Esophagus squamous epithelium (tissue), 5 donors: ENCODE measurements around the gene RHBDD1. TPM values are rescaled to one million over a fixed set of nuclear protein-coding genes. Genes with fewer than 3 reads are reported as not detected.
A peak's percentile ranks its signal among the peaks of the same experiment; 100 is the strongest.

Experiments used
- DNase-seq: peaks from one replicate; lab custom pipeline; 2025; lab: John Stamatoyannopoulos, UW
- H3K27ac ChIP-seq, 4 donors: fragments of 200-600 bp; sonication (generic); one replicate each; pipeline ENCODE4 v1.5.1; 2016 to 2019; ENCODE audit warnings: mild to moderate bottlenecking in 1 of 4
- H3K27me3 ChIP-seq, 4 donors: fragments of 200-600 bp; sonication (generic); 1 replicate in 3 of 4; 2 replicates in 1 of 4; pipeline versions ENCODE4 v1.5.1 to v1.6.0; 2017 to 2021; ENCODE audit warnings: antibody characterized with exemption in 1 of 4
- H3K36me3 ChIP-seq, 3 donors: fragments of 200-600 bp; sonication (generic); one replicate each; pipeline ENCODE4 v1.5.1; 2016 to 2019
- H3K4me1 ChIP-seq, 3 donors: fragments of 200-600 bp; sonication (generic); one replicate each; pipeline ENCODE4 v1.5.1; 2017 to 2019
- H3K4me3 ChIP-seq, 4 donors: fragments of 200-600 bp; sonication (generic); 1 replicate in 3 of 4; 2 replicates in 1 of 4; pipeline ENCODE4 v1.5.1; 2016 to 2019; ENCODE audit warnings: mild to moderate bottlenecking in 2 of 4, moderate library complexity in 1 of 4
- H3K9me3 ChIP-seq, 3 donors: fragments of 200-600 bp; sonication (generic); one replicate each; pipeline ENCODE4 v1.5.1; 2016 to 2019
- POLR2A ChIP-seq, 4 donors: fragments of 450-650 bp; IDR thresholded peaks; one replicate each; pipeline ENCODE4 v1.6.1; 2017; ENCODE audit warnings: antibody characterized with exemption in 4 of 4, mild to moderate bottlenecking in 4 of 4, moderate library complexity in 3 of 4
- WGBS, 2 donors: methylation state at CpG; one replicate each; pipeline ENCODE4 v1.1.5; 2018; 5-methylcytosine and 5-hydroxymethylcytosine counted together
- intact Hi-C: fragments of 100-400 bp; cut with DNase I; formaldehyde crosslinking; loops from one replicate; pipeline ENCODE4 v1.15.0; 2022
- total RNA-seq, 4 donors: library from RNA; depleted of rRNA; stranded (reverse); fragments of >200 nt; gene quantifications; one replicate each; pipeline ENCODE4 v1.1.0, GENCODE V29; 2016
- TF ChIP-seq, protein P1 (sequence below), 6 experiments: fragments of 450-650 bp in 4 of 6; fragments of 200-600 bp in 2 of 6; sonication (generic) in 2 of 6; IDR thresholded peaks; one replicate each; pipeline ENCODE4 v1.5.1; 2016 to 2019; ENCODE audit warnings: antibody characterized with exemption in 6 of 6, mild to moderate bottlenecking in 4 of 6, moderate library complexity in 4 of 6
- donor health status: DM: yes; HTN: yes; CAD: no.

Gene RHBDD1
- total RNA-seq, 4 donors from 2014 or later = 6.8 to 14.4 (median 10.3) TPM

DNA sequence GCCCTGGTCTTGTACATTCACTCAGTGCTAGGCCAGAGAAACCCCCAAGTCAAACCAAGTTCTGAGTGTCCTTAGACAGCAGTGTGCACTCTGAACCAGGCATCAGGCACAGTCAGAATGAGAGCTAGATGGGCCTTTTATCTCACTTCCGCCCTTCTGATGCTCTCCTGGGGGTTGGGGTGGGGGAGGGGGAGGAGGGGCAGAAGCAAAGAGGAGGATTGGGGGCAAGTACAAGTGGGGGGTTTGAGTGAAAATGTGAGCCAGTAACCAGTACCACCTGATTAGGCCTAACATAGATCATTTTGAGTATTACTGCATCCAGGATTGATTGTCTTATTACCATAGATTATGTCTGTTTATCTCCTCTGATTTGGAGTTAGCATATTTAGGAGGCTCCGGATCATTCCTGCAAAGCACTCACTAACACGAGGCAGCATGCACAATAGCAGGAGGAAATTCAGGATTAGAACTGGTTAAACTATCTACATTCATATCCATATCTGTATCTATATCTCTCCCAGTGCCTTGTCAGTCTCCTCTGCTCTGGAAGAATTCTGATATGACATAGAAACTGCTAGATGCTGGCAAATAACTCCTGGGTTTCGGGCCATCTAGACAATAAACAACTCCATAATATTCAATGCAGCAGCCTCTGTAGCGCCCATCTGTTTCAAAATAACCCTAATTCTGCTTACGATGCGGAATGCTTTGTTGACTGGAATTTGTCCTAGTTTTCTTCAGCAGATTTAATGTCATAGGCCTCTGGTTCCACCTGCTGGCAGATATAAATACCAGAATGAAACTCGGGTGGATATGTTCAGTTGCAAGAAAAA is 149.1 kb downstream of the RHBDD1 start:
- WGBS, 2 donors = 22 to 24% methylated on average over 7 to 8 of the region's 8 CpGs
- H3K36me3 ChIP-seq = no peaks in the 10 kb centered on the region
- peak overlapping the region in 1 of 4 donors; percentile 19 for H3K27ac ChIP-seq
- H3K4me1 ChIP-seq = peaks cover 0 to 14% (median 3%) of the 10 kb centered on the region in 3 donors
- H3K27me3 ChIP-seq = no peaks in the 10 kb centered on the region
- no peak for DNase-seq
- H3K9me3 ChIP-seq = no peaks in the 10 kb centered on the region
- TF ChIP-seq, protein P1, sequence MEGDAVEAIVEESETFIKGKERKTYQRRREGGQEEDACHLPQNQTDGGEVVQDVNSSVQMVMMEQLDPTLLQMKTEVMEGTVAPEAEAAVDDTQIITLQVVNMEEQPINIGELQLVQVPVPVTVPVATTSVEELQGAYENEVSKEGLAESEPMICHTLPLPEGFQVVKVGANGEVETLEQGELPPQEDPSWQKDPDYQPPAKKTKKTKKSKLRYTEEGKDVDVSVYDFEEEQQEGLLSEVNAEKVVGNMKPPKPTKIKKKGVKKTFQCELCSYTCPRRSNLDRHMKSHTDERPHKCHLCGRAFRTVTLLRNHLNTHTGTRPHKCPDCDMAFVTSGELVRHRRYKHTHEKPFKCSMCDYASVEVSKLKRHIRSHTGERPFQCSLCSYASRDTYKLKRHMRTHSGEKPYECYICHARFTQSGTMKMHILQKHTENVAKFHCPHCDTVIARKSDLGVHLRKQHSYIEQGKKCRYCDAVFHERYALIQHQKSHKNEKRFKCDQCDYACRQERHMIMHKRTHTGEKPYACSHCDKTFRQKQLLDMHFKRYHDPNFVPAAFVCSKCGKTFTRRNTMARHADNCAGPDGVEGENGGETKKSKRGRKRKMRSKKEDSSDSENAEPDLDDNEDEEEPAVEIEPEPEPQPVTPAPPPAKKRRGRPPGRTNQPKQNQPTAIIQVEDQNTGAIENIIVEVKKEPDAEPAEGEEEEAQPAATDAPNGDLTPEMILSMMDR (IDR thresholded peaks at IDR 0.05) = peak; percentile 50 to 75 (median 68)
- TF ChIP-seq POLR2A (IDR thresholded peaks at IDR 0.05) = no peak
- intact Hi-C loops = loop anchor here (5.0 to 10.0 kb wide), 2 partner anchors 180 to 1313 kb away; no protein-coding TSS in a partner anchor
- no peak overlapping the region for H3K4me3 ChIP-seq

DNA sequence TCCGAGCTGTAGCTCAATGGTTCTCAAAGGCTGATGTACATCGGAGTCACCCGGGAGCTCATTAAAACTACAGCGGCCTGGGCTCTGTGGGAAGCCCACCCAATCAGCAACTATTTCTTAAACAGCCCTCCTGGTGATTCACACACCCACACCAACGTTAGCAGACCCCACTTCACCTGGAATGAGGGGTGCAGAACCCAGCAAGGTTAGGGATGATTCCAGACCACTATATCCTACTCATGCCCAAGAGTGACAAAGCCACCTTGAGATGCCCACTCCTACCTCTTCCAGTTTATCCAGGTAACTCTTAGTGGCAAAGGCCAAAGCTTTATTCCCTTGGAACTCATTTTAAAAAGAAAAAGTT is 149.7 kb downstream of the RHBDD1 start:
- no peaks in the 10 kb centered on the region for H3K9me3 ChIP-seq
- H3K36me3 ChIP-seq = peaks cover 0 to 1% (median 0%) of the 10 kb centered on the region in 3 donors
- 32 to 34% methylated on average over 5 of the region's 5 CpGs for WGBS, 2 donors
- H3K4me1 ChIP-seq = peaks cover 0 to 14% (median 3%) of the 10 kb centered on the region in 3 donors
- no peak overlapping the region for H3K27ac ChIP-seq
- H3K27me3 ChIP-seq = no peaks in the 10 kb centered on the region
- no peak for DNase-seq
- intact Hi-C loops = loop anchor here (5.0 to 10.0 kb wide), 2 partner anchors 181 to 1313 kb away; no protein-coding TSS in a partner anchor
- no peak overlapping the region for H3K4me3 ChIP-seq
- TF ChIP-seq, protein P1 (IDR thresholded peaks at IDR 0.05) = no peak
- TF ChIP-seq POLR2A (IDR thresholded peaks at IDR 0.05) = no peak

DNA sequence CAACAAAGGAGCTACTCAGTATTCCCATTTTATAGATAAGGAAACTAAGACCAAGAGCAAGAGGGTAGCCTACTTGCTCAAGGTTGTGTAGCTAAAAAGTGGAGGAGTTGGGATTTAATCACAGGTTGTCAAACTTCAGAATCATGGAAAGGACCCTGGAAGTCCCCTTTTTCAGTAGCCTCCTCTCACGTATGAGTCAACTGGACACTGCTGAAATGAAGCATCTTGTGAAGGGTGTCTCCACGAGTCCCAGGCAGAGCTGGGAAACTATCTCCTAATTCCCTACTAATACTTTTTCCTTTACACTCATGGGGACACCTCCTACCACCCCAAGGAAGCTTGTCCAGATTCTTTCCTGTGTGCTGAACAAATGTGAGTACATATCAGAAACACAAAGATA is 155.8 kb downstream of the RHBDD1 start:
- TF ChIP-seq POLR2A (IDR thresholded peaks at IDR 0.05) = no peak
- TF ChIP-seq, protein P1 (IDR thresholded peaks at IDR 0.05) = no peak
- Histone ChIP-seq H3K36me3 (peaks cover 0 to 21% (median 0%) of the 10 kb centered on the region in 3 donors), H3K4me1 (no peaks in the 10 kb centered on the region), H3K27me3 (no peaks in the 10 kb centered on the region), H3K4me3 (no peak overlapping the region), H3K9me3 (no peaks in the 10 kb centered on the region), H3K27ac (no peak overlapping the region)
- 71 to 91% methylated on average over 2 of the region's 2 CpGs for WGBS, 2 donors
- DNase-seq = no peak
- intact Hi-C loops = no loop called here

DNA sequence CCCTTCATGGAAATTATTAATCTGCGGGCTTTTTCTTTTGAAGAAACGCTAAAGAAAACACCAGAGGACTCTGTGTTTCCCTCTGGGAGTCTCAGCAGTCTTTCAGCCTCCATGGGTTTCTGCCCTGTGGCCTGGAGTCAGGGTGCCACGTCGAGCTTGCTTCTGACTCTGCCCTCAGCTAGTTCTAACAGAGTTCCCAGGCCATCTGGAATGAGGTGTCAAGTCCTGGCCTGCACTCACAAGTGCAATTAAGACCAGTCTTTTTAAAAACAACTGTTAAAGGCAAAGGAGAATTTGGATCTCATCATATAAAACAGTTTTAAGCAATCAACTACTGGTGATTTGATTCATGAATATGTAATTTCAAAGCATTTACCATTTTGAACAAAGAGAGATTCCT is 157.3 kb downstream of the RHBDD1 start:
- DNase-seq = no peak
- no peak overlapping the region for H3K27ac ChIP-seq
- H3K4me3 ChIP-seq = no peak overlapping the region
- peaks cover 0 to 31% (median 0%) of the 10 kb centered on the region in 3 donors for H3K36me3 ChIP-seq
- WGBS, 2 donors = 13 to 74% methylated on average over 2 of the region's 4 CpGs
- no peaks in the 10 kb centered on the region for H3K27me3 ChIP-seq
- H3K4me1 ChIP-seq = no peaks in the 10 kb centered on the region
- intact Hi-C loops = no loop called here
- H3K9me3 ChIP-seq = no peaks in the 10 kb centered on the region
- TF ChIP-seq, protein P1 (IDR thresholded peaks at IDR 0.05) = no peak
- TF ChIP-seq POLR2A (IDR thresholded peaks at IDR 0.05) = no peak

DNA sequence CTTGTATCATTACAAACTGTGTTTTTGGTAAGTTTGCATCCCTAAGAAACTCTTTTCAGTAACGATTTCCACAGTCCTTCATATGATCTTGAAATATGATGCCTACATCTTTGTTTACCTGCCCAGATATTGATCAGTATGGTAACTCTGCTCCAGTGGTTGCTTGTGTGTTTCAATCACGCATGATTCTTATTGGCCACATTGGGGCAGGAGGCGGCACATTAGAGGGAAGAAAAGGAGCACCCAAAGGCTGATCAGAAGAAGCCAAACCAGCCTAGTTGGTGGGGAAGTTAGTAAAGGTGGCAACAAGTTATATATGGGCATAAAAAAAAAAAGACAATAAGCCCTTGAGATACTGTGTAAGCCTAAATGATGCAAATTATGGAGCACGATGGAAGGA is 158.9 kb downstream of the RHBDD1 start:
- H3K4me3 ChIP-seq = no peak overlapping the region
- no peak overlapping the region for H3K27ac ChIP-seq
- H3K36me3 ChIP-seq = peaks cover 0 to 47% (median 0%) of the 10 kb centered on the region in 3 donors
- no peaks in the 10 kb centered on the region for H3K9me3 ChIP-seq
- H3K27me3 ChIP-seq = no peaks in the 10 kb centered on the region
- H3K4me1 ChIP-seq = no peaks in the 10 kb centered on the region
- no peak for DNase-seq
- no peak for TF ChIP-seq POLR2A (IDR thresholded peaks at IDR 0.05)
- TF ChIP-seq, protein P1 (IDR thresholded peaks at IDR 0.05) = no peak
- 85 to 89% methylated on average over 4 of the region's 4 CpGs for WGBS, 2 donors
- intact Hi-C loops = no loop called here
